ENCODE results near the gene PMPCA.

PMPCA gene

DNA sequence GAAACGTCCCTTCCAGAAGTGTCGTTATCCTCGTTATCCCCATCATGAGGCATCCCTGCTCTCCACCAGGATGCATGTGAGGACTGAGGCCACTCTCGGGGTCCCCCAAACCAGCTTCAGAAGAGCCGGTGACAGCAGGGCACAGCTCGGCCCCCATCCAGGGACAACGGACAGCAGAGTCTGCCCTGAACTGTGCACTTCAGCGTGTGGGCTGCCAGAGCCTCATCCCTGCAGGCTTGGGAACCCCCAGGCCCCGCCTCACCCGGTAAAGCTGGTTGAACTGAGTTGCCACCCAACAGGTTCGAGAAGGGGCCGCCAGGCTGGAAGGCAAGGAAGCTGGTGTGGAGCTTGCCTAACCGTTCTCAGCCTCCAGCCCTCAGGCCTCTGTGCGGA, 36.3 kb upstream of the PMPCA start:
- DNase-seq (ENCODE audit: low read depth) = no peak
- H3K4me3 ChIP-seq (ENCODE audit: low read depth, low read length) = no peak overlapping the region
- TF ChIP-seq CTCF (IDR thresholded peaks at IDR 0.05; ENCODE audit: low read depth, low read length, missing control alignments) = no peak

DNA sequence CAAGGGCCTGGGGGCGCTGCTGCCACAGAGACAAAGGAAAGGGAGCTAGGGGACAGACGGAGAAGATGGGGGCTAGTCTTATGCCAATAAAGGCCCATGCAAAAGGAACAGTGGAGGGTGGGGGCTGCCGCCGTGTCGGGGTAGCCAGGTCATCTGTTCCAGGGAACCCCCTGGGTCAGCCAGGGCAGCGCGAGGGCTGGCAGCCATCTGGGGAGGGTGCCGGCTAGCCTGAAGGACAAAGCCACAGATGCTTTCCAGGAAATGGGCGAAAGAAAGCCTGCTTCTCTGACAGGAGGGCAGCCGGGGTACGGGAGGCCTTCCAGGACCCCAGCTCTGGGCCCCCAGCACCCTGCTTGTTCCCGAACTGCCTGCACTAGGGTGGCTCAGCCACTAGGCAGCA, 35.4 kb upstream of the PMPCA start:
- DNase-seq (ENCODE audit: low read depth) = no peak
- H3K4me3 ChIP-seq (ENCODE audit: low read depth, low read length) = no peak overlapping the region
- no peak for TF ChIP-seq CTCF (IDR thresholded peaks at IDR 0.05; ENCODE audit: low read depth, low read length, missing control alignments)

- no peak for DNase-seq (ENCODE audit: low read depth)
- TF ChIP-seq CTCF (IDR thresholded peaks at IDR 0.05; ENCODE audit: low read depth, low read length, missing control alignments) = no peak
- no peak overlapping the region for H3K4me3 ChIP-seq (ENCODE audit: low read depth, low read length)
Observed at GRCh38 chr9:136376457-136376856, 34.0 kb upstream of the PMPCA start.

DNA sequence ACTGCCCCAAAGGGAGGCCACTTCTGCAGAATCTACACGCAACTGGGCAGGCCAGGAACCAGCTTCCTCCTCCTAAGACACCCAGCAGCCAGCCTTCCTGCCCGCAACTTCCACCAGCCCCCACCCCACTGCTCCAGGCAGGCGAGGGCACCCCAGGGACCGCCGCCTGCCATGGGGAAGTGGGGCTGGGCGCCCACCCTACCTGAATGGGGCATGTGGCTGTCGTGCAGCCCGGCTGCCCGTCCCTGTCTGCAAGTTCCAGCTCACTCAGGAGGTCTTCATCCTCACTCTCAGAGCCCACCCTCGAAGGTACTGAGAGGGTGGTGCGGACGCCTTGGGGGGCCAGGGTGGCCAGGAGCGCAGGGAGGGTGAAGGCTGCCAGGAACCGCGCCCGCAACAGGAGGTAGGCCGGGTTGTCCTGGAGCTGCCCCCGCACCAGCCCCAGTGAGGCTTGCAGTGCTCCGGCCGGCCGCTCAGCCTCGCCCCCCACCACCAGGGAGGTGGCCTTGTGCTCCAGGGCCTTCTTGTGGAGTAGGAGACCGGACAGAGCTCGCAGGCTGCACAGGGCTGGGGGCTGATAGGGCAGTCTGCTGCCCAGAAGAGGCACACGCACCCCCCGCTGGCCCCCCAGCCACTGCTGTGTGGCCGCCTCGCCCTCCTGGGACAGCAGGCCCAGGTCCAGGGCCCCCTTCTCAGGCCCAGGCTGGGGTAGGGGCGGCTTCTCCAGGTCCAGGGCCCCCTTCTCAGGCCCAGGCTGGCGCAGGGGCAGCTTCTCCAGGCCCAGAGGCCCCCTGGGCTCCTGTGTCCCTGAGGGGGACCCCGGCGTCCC, 32.9 kb upstream of the PMPCA start:
- no peak overlapping the region for H3K4me3 ChIP-seq (ENCODE audit: low read depth, low read length)
- no peak for DNase-seq (ENCODE audit: low read depth)
- TF ChIP-seq CTCF (IDR thresholded peaks at IDR 0.05; ENCODE audit: low read depth, low read length, missing control alignments) = no peak

DNA sequence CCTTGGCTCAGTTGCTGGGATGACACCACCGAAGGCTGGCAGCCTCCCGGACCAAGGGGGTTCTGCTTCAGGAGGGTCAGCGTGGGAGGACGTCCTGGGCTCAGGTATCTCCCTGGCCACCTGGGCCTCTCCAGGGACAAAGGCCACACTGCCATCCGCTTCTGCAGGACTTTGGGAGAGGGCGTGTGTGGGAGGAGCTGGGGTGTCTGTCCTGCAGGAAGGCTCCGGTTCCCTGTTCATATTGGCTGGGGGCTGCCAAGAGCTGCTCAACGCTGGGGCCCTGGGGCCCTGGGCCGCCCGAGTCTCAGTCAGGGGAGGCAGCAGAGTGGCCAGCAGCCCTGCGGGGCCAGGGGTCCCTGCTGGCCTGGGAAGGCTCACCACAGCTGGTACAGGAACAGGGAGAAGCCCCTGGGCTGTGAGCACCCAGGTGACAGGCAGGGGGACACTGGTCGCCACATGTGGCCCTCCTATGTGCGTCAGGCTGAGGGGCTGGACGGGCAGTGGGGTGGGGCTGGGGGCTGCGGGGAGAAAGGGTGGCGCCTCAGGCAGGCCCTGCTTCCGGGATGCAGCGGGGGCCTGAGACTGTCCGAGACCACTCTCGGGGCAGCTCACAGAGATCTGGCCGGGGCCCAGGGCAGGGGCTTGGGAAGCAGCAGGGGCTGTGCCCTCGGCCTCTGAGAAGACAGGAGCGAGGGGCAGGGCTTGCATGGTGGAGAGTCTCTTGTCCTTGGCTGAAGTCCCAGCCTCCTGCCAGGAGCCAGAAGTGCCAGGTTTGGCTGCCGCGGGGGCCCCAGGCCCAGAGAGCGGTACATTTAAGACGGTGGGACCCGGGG, 32.1 kb upstream of the PMPCA start:
- no peak overlapping the region for H3K4me3 ChIP-seq (ENCODE audit: low read depth, low read length)
- no peak for TF ChIP-seq CTCF (IDR thresholded peaks at IDR 0.05; ENCODE audit: low read depth, low read length, missing control alignments)
- DNase-seq (ENCODE audit: low read depth) = no peak

GRCh38 chr9:136379003-136379287, 31.5 kb upstream of the PMPCA start:
- DNase-seq (ENCODE audit: low read depth) = no peak
- no peak overlapping the region for H3K4me3 ChIP-seq (ENCODE audit: low read depth, low read length)
- TF ChIP-seq CTCF (IDR thresholded peaks at IDR 0.05; ENCODE audit: low read depth, low read length, missing control alignments) = no peak

Measured in GM12864 (cell line).